GM12878 (cell line): ENCODE results near the gene HDDC3. TPM values are rescaled to one million over a fixed set of nuclear protein-coding genes. Genes with fewer than 3 reads are reported as not detected.

Experiments used
- ETV6 ChIP-seq, 2 experiments: fragments of 450-650 bp in 1 of 2; IDR thresholded peaks in 1 of 2; conservative IDR thresholded peaks in 1 of 2; 2 replicates each; pipeline ENCODE4 v1.6.1; 2014; ENCODE audit warnings: antibody characterized with exemption in 1 of 2, borderline replicate concordance in 1 of 2, low read depth in 1 of 2, mild to moderate bottlenecking in 1 of 2, moderate library complexity in 1 of 2
- ZBTB4 ChIP-seq: fragments of 450-650 bp; formaldehyde crosslinking; IDR thresholded peaks from 2 replicates; pipeline ENCODE4 v1.4.0; 2022; ENCODE audit warnings: mild to moderate bottlenecking, moderate library complexity
- ZNF622 ChIP-seq: fragments of 450-650 bp; IDR thresholded peaks from 2 replicates; pipeline ENCODE4 v1.6.1; 2017; ENCODE audit warnings: mild to moderate bottlenecking, inconsistent platforms
- polyA plus RNA-seq, 11 experiments: library from polyadenylated mRNA; depleted of rRNA in 4 of 11; unstranded in 6 of 11; stranded (reverse) in 5 of 11; fragments of >200 nt; fragmentation: Nextera tagmentation in 4 of 11; fragmentation: Illumina TruSeq in 1 of 11; extraction: Ambion mirVana in 4 of 11; extraction: Trizol in 1 of 11; gene quantifications; 1 replicate in 1 of 11; 2 replicates in 10 of 11; pipeline versions ENCODE4 v1.2.1 to v1.2.3, GENCODE V29; 2011 to 2016; ENCODE audit warnings: inconsistent platforms in 2 of 11, missing spikeins in 2 of 11, low read depth in 1 of 11
- total RNA-seq, 4 experiments: library from RNA; depleted of rRNA in 3 of 4; stranded (reverse); fragments of >200 nt in 3 of 4; fragmentation: Illumina TruSeq in 1 of 4; extraction: Trizol in 1 of 4; gene quantifications; 2 replicates each; pipeline versions ENCODE4 v1.2.1 to v1.2.3, GENCODE V29; 2013 to 2021
- TF ChIP-seq, protein P1 (sequence below): fragments of 450-650 bp; formaldehyde crosslinking; IDR thresholded peaks from 2 replicates; pipeline ENCODE4 v1.5.0; 2022; ENCODE audit warnings: mild to moderate bottlenecking, missing genetic modification characterization

HDDC3 gene
- total and polyA plus RNA-seq, 10 of the 15 experiments (the other 5 are each of a cell fraction or from before 2014, with no cell fraction given): 5.6 to 39.5 (median 23.0) TPM

- TF ChIP-seq ZBTB4 (CRISPR knock-in tag): no peak
- TF ChIP-seq ZNF622: no peak
- no peak for TF ChIP-seq ETV6 (conservative IDR thresholded peaks at IDR 0.05 in 1 of 2, IDR thresholded peaks at IDR 0.05 in 1 of 2; ENCODE audit: borderline replicate concordance in 1 of 2, low read depth in 1 of 2)
- TF ChIP-seq, protein P1, sequence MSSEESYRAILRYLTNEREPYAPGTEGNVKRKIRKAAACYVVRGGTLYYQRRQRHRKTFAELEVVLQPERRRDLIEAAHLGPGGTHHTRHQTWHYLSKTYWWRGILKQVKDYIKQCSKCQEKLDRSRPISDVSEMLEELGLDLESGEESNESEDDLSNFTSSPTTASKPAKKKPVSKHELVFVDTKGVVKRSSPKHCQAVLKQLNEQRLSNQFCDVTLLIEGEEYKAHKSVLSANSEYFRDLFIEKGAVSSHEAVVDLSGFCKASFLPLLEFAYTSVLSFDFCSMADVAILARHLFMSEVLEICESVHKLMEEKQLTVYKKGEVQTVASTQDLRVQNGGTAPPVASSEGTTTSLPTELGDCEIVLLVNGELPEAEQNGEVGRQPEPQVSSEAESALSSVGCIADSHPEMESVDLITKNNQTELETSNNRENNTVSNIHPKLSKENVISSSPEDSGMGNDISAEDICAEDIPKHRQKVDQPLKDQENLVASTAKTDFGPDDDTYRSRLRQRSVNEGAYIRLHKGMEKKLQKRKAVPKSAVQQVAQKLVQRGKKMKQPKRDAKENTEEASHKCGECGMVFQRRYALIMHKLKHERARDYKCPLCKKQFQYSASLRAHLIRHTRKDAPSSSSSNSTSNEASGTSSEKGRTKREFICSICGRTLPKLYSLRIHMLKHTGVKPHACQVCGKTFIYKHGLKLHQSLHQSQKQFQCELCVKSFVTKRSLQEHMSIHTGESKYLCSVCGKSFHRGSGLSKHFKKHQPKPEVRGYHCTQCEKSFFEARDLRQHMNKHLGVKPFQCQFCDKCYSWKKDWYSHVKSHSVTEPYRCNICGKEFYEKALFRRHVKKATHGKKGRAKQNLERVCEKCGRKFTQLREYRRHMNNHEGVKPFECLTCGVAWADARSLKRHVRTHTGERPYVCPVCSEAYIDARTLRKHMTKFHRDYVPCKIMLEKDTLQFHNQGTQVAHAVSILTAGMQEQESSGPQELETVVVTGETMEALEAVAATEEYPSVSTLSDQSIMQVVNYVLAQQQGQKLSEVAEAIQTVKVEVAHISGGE (CRISPR knock-in tag): no peak
Observed at GRCh38 chr15:90889736-90890456, 42.5 kb downstream of the HDDC3 start (continued).
